ENCODE results near the gene LRP10.

Gene LRP10

GRCh38 chr14:22919601-22919921, 48.0 kb downstream of the LRP10 start:
- no peak for DNase-seq (ENCODE audit: low read depth)

GRCh38 chr14:22920697-22921096, 49.2 kb downstream of the LRP10 start:
- no peak for DNase-seq (ENCODE audit: low read depth)

DNA sequence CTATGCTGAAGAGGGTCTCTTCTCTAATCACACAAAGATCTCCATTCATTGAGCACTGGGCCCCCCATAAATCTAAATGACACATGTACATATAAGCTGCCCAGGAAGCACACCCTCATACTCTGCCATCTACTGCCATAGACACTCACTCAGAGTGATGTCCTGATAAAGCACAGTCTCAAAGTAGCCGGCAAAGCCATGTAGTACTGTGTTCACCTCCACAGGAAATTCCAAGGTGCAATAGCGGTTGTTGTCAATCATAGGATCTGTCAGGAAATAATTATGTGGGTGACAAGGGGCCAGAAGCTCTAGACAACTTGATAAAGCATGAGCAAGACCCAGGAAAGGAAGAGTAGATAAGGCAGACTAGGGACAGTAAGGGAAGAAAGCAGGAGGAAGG, 50.8 kb downstream of the LRP10 start:
- no peak for DNase-seq (ENCODE audit: low read depth)

DNA sequence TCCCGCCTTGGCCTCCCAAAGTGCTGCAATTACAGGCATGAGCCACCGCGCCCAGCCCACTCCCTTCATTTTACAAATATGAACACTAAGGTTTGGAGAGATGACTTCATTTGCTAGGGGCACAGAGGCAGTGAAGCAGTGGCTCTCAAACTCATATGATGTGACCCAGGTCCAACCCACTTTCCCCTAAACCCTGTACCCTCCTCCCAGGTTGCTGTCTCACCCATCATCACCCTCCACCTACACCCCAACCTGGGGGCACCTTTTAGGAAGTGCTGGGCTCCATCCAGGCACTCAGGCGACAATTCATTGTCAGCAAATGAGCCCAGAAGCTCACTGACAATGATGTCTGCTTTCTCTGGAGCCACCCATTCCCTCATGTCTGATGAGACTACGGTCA, 52.2 kb downstream of the LRP10 start:
- no peak for DNase-seq (ENCODE audit: low read depth)

DNA sequence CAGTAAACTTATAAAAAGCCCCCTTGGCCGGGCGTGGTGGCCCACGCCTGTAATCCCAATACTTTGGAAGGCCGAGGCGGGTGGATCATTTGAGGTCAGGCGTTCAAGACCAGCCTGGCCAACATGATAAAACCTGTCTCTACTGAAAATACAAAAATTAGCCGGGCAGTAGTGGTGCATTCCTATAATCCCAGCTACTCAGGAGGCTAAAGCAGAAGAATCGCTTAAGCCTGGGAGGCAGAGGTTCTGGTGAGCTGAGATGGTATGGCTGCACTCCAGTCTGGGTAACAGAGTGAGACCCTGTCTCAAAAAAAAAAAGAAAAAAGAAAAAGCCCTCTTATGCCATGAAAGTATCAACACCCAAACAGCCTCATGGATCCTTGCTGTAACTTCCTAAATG, 54.0 kb downstream of the LRP10 start:
- no peak for DNase-seq (ENCODE audit: low read depth)

GRCh38 chr14:22926316-22926715, 54.8 kb downstream of the LRP10 start:
- DNase-seq (ENCODE audit: low read depth), result no peak

DNA sequence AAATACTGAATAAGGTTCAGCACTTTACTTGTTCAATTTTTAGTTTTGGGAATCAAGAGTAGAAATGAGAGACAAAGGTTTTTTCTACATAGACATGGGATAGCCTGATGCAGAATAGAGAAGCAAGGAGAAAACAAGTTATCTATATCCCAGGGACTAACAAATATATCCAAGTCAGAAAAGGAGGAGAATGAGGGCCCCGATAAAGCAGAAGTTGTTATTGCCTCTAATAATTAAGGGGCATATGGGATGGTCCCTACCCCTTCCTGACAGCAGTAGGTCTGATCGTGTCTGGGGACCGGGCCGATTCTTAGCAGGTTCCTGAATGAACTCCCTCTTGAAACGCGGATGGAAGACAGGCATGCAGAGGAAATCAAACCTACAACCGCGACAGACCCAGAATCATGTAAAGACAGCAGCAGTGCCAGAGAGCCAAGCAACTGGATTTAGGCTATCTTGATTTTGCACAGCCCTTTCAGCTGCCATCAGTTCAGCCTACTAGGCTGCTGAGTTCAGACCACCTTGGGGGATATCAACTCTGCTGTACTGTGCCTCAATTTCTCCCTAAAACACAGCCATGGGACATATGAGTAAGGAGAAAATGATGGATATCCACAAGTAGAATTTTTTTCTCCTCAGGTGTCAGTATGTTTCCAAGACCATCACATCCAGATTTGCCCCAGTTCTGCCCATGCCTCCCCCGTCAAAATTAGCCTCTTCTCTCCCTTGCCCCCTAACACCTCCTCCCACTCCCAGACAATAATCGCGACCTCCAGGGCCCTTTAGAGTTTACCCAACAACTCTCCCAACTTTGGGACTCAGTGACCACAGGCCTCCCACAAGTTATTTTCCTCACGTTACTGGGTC, 56.9 kb downstream of the LRP10 start:
- no peak for DNase-seq (ENCODE audit: low read depth)

DNA sequence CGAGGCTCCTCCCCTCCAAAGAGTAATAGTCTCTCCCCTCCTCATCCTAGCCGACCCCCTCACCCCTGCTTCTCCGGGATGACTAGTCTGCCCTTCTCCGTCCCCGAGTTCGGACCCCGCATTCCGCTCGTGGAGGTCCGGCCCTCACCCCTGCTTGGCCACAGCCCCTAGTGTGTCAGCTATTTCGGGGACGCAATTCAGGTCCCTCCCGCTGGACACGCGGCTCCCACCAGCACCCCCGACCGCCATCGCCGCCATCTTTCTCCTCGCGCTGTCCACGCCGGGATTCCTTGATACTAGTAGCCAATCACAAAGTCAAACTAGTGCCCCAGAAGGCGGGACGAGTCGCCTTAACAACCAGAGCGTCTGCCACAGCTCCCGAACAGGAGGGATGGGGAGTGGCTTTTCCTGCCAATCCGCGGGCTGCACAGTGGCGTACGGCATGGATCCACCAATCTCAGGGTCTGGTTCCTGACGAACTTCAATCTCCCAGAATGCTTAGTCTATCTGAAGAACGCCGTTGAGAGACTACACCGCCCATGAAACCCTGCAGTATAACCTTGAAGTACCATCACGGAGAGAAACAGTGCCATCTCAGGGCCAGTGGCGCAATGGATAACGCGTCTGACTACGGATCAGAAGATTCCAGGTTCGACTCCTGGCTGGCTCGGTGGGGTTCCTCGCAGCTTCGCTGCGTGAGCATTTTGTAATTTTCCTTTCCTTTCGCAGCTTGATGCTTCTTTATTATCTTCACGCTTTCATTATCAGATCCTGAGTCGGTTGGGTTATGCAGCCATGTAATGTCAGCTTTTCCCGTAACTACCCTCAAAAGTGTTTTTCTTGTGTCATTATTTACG, 57.8 kb downstream of the LRP10 start, which contains the start of gene PRMT5:
PRMT5 (minus strand) TSS at position 273 of the 857 bp plus-strand sequence; CDS start at position 258, 15 bp downstream.
- DNase-seq (ENCODE audit: low read depth), result peak; percentile 98

DNA sequence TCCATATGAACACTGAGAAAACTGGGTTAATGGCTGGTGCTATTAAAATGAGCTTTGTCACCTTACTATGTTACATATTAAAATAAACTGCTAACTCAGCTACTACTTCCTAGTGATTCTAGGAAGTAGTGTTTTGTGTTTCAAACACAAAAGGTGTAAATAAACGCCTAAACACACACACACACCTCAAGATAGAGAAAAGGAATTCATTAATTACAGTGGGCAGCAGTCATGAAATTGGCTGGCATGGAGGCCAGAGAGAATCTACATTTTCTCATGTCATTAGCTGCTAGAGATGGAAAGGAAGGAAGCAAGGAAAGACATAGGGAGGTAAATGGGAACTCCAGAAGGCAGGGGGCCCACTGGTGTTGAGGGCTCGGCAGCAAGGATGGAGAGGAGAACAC, 58.4 kb downstream of the LRP10 start:
- no peak for DNase-seq (ENCODE audit: low read depth)

Measured in T follicular helper cell (primary cell).